ENCODE data around the gene ABCE1. TPM values are rescaled to one million over a fixed set of nuclear protein-coding genes. Genes with fewer than 3 reads are reported as not detected.

ABCE1 gene
- total RNA-seq, 1 experiment from 2014 or later, result 73.7 TPM

DNA sequence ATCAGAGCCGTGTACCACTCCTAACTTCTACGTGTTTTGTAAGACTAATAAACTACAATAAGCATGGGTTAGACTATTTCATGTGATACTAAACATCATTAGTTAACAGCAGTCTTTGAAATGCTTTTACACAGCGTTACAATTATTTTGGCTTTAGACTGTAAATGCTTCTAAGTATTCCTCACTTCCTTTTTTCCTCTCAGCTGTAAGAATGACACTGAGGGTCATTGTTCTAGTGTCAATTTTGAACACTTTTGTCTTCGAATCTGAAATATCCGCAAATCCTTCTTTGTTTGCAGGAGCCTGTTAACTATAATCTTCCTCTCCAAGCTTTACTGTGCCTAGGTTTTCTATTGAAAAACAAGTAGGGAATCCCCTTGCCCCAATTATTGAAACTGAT is 1.5 kb downstream of the ABCE1 start:
- ChIA-PET CTCF (no interaction called here), POLR2A (interaction anchor here (0.6 kb wide), 1 partner anchor 15 kb away, joined by 3 read pairs; no protein-coding TSS in a partner anchor)
- Histone ChIP-seq H3K9me3 (ENCODE audit: control insufficient read depth, insufficient read depth, low read depth, low read length) (no peaks in the 10 kb centered on the region), H3K36me3 (ENCODE audit: control insufficient read depth, insufficient read depth, low read length) (peaks cover 26% of the 10 kb centered on the region), H3K4me3 (ENCODE audit: low read depth in 2 of 2, low read length in 2 of 2) (peak overlapping the region; percentile 87 to 91; a peak in 3 of 4 replicates), H3K4me1 (ENCODE audit: control insufficient read depth, insufficient read depth, low read length) (peaks cover 12% of the 10 kb centered on the region), H3K27ac (ENCODE audit: low read length) (peak overlapping the region; percentile 95), H3K27me3 (ENCODE audit: control insufficient read depth, insufficient read depth, low read length) (no peaks in the 10 kb centered on the region)
- ATAC-seq (no peak), DNase-seq (ENCODE audit: low read depth, low spot score) (no peak)
- intact Hi-C loops (cut with micrococcal nuclease; ENCODE audit: unreplicated experiment), result no loop called here
- TF ChIP-seq, protein P1, sequence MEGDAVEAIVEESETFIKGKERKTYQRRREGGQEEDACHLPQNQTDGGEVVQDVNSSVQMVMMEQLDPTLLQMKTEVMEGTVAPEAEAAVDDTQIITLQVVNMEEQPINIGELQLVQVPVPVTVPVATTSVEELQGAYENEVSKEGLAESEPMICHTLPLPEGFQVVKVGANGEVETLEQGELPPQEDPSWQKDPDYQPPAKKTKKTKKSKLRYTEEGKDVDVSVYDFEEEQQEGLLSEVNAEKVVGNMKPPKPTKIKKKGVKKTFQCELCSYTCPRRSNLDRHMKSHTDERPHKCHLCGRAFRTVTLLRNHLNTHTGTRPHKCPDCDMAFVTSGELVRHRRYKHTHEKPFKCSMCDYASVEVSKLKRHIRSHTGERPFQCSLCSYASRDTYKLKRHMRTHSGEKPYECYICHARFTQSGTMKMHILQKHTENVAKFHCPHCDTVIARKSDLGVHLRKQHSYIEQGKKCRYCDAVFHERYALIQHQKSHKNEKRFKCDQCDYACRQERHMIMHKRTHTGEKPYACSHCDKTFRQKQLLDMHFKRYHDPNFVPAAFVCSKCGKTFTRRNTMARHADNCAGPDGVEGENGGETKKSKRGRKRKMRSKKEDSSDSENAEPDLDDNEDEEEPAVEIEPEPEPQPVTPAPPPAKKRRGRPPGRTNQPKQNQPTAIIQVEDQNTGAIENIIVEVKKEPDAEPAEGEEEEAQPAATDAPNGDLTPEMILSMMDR (IDR thresholded peaks at IDR 0.05), result no peak
- TF ChIP-seq SIN3A (IDR thresholded peaks at IDR 0.05; ENCODE audit: borderline replicate concordance, insufficient read depth, low read depth, low read length) (no peak), REST (IDR thresholded peaks at IDR 0.05; ENCODE audit: insufficient read depth in 1 of 2, low read depth in 2 of 2, low read length in 1 of 2) (no peak), POLR2AphosphoS5 (IDR thresholded peaks at IDR 0.05; ENCODE audit: low read depth, low read length) (no peak), TCF7L2 (IDR thresholded peaks at IDR 0.05; ENCODE audit: low read depth, low read length) (no peak)
- BruUV-seq (replicated peaks), result no TSS peak
- in situ Hi-C loops (cut with HindIII; ENCODE audit: low pct_unique_long_range_greater_than_20kb, low sequenced_read_pairs), result no loop called here

DNA sequence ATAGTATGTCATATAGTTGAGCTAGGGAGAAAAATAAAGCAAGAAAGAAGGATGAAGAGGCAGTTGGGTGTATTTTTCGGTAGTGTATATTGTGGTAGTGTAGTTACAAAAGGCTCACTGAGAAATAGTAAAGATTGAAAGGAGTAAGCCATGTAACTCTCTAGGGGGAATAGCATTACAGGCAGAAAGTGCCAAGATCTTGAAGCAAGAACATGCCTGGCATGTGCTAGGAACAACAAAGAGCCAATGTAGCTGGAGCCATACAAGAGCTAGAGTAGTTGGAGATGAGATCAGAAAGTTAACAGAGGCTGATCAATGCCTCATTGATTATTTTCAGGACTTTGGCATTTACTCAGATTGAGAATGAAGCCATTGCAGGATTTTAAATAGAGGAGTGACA is 3.0 kb downstream of the ABCE1 start:
- Histone ChIP-seq H3K4me1 (ENCODE audit: control insufficient read depth, insufficient read depth, low read length) (peaks cover 12% of the 10 kb centered on the region), H3K27ac (ENCODE audit: low read length) (no peak overlapping the region), H3K36me3 (ENCODE audit: control insufficient read depth, insufficient read depth, low read length) (peaks cover 38% of the 10 kb centered on the region), H3K9me3 (ENCODE audit: control insufficient read depth, insufficient read depth, low read depth, low read length) (no peaks in the 10 kb centered on the region), H3K4me3 (ENCODE audit: low read depth in 2 of 2, low read length in 2 of 2) (no peak overlapping the region), H3K27me3 (ENCODE audit: control insufficient read depth, insufficient read depth, low read length) (no peaks in the 10 kb centered on the region)
- intact Hi-C loops (cut with micrococcal nuclease; ENCODE audit: unreplicated experiment), result no loop called here
- ATAC-seq, result no peak
- POLR2A ChIA-PET, result no interaction called here
- CTCF ChIA-PET, result no interaction called here
- no TSS peak for BruUV-seq (replicated peaks)
- no peak for DNase-seq (ENCODE audit: low read depth, low spot score)
- in situ Hi-C loops (cut with HindIII; ENCODE audit: low pct_unique_long_range_greater_than_20kb, low sequenced_read_pairs), result no loop called here
- TF ChIP-seq POLR2AphosphoS5 (IDR thresholded peaks at IDR 0.05; ENCODE audit: low read depth, low read length) (no peak), TCF7L2 (IDR thresholded peaks at IDR 0.05; ENCODE audit: low read depth, low read length) (no peak), REST (IDR thresholded peaks at IDR 0.05; ENCODE audit: insufficient read depth in 1 of 2, low read depth in 2 of 2, low read length in 1 of 2) (no peak)
- TF ChIP-seq, protein P1 (IDR thresholded peaks at IDR 0.05), result no peak

All from Panc1 (cell line).